Stimulated activated CD4-positive, alpha-beta T cell treated with anti-CD3 and anti-CD28 coated beads, Interleukin-4, amount 100 ng/mL, for 24 hours (primary cell): Measurements from ENCODE around the gene IL12A.

Experiments used
- DNase-seq: peaks from one replicate; pipeline ENCODE4 v3.0.0-alpha.2; 2020

Gene IL12A

DNA sequence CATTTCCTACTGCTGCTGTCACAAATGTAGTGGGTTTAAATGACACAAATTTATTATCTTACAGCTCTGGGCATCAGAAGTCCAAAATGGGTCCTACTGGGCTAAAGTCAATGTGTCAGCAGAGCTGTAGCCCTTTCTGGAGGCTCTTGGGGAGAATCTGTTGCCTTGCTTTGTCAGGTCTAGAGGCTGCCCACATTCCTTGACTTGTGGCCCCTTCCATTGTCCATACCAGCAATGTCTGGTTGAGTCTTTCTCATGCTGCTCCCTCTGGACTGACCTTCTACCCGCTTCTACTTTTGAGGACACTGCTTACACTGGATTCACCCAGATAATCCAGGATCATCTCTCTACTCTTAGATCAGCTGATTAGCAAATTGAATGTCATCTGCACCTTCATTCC is 3.0 kb downstream of the IL12A start:
- DNase-seq, result no peak

GRCh38 chr3:159992589-159992988 is 4.0 kb downstream of the IL12A start:
- DNase-seq, result no peak

DNA sequence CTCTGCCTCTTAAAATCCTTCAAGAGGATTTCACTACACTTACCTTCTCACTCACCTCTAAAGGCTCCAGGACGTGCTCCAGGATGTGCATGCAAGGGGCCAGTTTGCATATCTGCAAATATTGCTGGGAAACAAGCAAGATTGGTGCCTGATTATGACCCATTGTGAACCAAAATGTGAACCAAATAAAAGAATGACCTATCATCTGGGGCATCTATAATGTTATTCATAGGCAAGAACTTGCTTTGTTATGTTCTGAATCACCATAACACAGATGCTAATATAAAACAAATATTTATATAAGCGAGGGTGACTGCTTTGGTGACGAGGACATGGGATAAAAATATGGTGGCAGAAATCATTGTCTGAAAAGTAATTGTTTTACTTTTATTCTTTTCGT is 5.5 kb downstream of the IL12A start:
- DNase-seq, result no peak

- no peak for DNase-seq
These were observed 6.5 kb downstream of the IL12A start for GRCh38 chr3:159995091-159995490.

DNA sequence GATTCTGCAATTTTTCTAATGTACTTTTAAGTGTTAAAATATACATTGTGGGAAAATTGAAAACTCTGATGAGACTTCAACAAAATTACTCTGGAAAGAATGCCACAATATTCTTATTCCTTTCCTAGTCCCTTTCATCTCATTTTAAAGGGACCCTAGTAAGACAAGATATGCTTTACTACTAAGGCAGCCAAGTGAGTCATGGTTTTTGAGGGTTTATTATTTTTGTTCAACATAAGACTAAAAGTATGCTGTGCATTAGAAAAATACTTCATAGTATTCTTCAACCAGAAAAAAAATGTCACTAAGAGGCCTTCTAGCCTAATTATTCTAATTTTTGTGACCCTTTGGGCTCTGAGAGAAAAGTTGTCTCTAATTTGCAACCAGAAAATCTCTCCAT is 7.4 kb downstream of the IL12A start:
- no peak for DNase-seq

DNA sequence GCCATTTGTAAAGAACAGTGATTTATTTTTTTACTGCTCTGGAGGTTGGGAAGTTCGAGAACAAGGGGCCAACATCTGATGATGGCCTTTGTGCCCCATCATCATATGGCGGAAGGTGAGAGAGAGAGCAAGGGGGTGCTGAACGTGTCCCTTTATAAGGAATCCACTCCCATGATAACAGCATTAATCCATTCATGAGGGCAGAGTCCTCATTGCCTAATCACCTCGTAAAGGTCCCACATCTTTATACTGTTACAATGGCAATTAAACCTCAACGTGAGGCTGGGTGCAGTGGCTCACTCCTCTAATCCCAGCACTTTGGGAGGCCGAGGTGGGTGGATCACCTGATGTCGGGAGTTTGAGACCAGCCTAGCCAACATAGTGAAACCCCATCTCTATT is 8.3 kb downstream of the IL12A start:
- DNase-seq, result no peak

GRCh38 chr3:160001148-160001760 is 12.6 kb downstream of the IL12A start:
- no peak for DNase-seq

GRCh38 chr3:160001850-160002623 is 13.4 kb downstream of the IL12A start:
- DNase-seq, result no peak

GRCh38 chr3:160003520-160004128 is 15.0 kb downstream of the IL12A start:
- DNase-seq, result peak; percentile 17

DNA sequence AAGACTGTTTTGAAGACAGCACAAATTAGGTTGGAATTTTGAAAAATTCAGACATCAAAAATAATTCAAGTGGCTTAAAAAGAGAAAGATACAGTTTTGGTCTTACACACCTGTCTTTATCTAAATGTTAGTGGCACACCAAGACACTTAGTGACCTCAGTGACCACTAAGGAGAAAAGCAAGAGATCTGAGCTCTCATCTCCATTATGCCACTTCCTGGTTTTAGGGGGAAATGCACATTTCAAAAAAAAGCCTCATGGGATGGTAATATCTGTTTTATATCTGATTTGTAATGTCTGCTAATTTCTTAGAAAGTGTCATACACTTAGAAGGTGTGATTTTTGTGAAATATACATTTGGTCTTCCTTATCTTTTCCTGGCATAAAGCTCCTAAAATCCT is 16.4 kb downstream of the IL12A start:
- no peak for DNase-seq

GRCh38 chr3:160006282-160007163 is 17.9 kb downstream of the IL12A start:
- no peak for DNase-seq

- no peak for DNase-seq
These were observed 20.3 kb downstream of the IL12A start for GRCh38 chr3:160008961-160009360.

- no peak for DNase-seq
These were observed 20.9 kb downstream of the IL12A start for GRCh38 chr3:160009525-160009924.

- DNase-seq, result no peak
These were observed 21.9 kb downstream of the IL12A start for GRCh38 chr3:160010578-160010977.

DNA sequence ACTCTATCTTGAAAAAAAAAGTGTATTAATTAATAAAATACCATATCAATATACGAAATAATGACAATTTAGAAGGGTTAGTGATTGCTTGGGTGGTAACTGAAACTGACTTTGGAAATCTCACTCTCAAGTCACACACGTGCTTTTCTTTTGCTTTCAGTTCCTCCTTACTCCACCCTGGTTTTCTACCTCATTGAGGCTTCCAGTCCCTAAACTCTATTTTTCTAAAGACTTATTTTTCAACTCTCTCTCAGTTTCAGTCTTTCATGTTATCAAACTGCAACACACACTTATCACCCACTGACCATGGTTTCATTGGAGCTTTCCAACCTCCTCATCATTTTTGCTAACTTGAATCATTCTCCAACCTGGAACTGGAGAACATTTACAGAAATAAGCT is 23.5 kb downstream of the IL12A start:
- no peak for DNase-seq

- no peak for DNase-seq
These were observed 28.3 kb downstream of the IL12A start for GRCh38 chr3:160016972-160017371.

DNA sequence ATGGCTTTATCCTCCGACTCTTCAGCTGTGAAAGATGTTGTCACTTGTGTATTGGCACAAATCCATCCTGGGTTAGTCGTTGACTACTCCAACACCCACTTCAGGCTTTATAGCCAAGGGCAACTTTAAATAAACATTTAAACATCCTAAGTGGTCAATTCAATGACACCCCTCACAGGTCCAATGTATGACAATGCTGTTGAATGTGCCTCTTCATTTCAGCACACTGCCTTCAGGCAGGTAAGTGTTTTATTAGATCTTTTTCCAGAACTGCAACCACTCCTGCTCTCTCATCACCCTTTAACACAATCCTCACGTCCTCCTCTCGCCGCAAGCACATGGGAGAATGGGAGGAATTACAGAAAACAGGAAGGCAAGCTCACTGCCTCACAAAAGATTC is 30.3 kb downstream of the IL12A start:
- no peak for DNase-seq

GRCh38 chr3:160020057-160020711 is 31.5 kb downstream of the IL12A start:
- DNase-seq, result no peak

DNA sequence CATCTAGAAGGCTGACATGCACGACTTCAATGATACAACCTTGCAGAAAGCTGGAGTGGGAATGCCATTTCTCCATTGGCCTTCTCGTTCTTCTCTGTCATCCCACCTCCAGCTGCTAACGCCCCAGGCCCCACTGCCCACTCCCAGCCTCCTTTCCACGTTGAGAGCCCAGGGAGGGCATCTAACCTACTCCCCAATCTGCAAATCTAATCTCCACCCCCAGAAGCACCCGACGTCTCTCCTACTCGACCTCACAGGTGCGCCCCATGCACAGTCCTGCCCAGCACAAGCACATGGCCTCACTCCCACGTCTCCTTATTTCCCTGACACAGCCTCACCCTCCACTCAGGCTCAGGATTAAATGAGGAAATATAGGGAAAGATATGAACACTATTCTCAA is 33.4 kb downstream of the IL12A start:
- DNase-seq, result no peak

- no peak for DNase-seq
These were observed 34.8 kb downstream of the IL12A start for GRCh38 chr3:160023476-160023875.

DNA sequence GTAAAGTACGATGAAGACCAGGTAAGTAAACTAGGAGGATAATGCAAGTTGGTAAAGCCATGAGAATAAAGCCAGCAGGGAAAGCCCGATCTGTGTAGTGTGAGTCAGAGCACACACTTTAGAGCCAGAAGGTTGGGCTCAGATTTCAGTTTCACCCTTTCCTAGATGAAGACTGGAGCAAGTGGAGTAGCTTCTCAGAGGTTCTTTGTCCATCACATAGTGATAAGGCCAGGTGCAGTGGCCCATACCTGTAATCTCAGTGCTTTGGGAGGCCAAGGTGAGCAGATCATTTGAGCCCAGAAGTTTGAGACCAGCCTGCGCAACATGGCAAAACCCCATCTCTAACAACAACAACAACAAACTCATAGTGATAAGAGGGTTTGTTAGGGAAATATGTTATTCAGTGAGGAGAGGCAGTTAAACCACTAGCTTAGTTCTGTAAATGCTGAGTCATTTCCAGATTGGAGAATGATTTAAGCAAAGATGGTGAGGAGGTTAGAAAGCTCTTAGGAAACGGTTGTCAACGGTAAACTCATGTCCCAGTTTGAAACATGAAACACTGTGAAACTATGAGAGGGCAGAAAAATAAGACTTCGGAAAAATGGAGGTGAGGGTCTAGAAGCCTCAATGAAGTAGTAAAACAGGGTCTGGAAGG is 39.0 kb downstream of the IL12A start:
- no peak for DNase-seq

DNA sequence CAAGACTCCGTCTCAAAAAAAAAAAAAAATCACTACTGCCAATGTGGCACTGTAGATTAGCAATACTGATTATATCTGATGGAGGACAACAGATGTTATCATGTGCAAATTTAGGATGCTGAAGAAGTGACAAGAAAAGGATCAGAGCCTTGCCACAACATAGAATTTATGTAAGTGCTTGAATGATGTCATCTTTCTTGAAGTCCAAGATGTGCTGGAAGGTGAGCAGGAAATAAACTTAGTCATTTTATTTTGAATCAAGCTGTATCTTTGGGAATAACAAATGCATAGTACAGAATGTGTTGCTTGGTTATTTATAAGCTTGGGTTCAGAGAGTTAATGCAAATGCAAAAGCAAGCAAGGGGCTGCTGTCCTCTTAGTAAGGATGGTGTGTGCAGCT is 47.1 kb downstream of the IL12A start:
- no peak for DNase-seq
